GM19438 (cell line): ENCODE results near the gene UFM1.
"Not testable (repeated sequence)": the region's sequence is repeated elsewhere in the genome, so short reads cannot be mapped to it uniquely, and the experiment has no call there.

Source experiments
- ATAC-seq: cut with Tn5 transposase; IDR thresholded peaks from one replicate; pipeline ENCODE4 v1.9.1; 2021; ENCODE audit warnings: low read depth; ENCODE audit not compliant: unreplicated experiment

Gene UFM1

GRCh38 chr13:38349390-38350113 is at the start of gene UFM1:
TSS of gene UFM1 (plus strand) at chr13:38349851. CDS start at chr13:38349920, 69 bp downstream.
- peak; percentile 95 for ATAC-seq

GRCh38 chr13:38301236-38301635 is 48.4 kb upstream of the UFM1 start:
- no peak for ATAC-seq

- no peak for ATAC-seq
These were observed 45.8 kb upstream of the UFM1 start for GRCh38 chr13:38303816-38304320.

- no peak for ATAC-seq
These were observed 40.9 kb upstream of the UFM1 start for GRCh38 chr13:38308736-38309135.

GRCh38 chr13:38309397-38309796 is 40.3 kb upstream of the UFM1 start:
- ATAC-seq: no peak

- not testable (repeated sequence) for ATAC-seq
These were observed 38.5 kb upstream of the UFM1 start for GRCh38 chr13:38311175-38311574.

GRCh38 chr13:38316129-38316528 is 33.5 kb upstream of the UFM1 start:
- ATAC-seq: no peak

- ATAC-seq: no peak
These were observed 28.0 kb upstream of the UFM1 start for GRCh38 chr13:38321654-38322053.

GRCh38 chr13:38325426-38325825 is 24.2 kb upstream of the UFM1 start:
- ATAC-seq: no peak

- ATAC-seq: no peak
These were observed 21.0 kb upstream of the UFM1 start for GRCh38 chr13:38328699-38329098.

- ATAC-seq: no peak
These were observed 14.8 kb upstream of the UFM1 start for GRCh38 chr13:38334845-38335244.

- no peak for ATAC-seq
These were observed 11.6 kb upstream of the UFM1 start for GRCh38 chr13:38338089-38338488.

GRCh38 chr13:38340624-38341023 is 9.0 kb upstream of the UFM1 start:
- no peak for ATAC-seq

GRCh38 chr13:38341149-38341692 is 8.4 kb upstream of the UFM1 start:
- ATAC-seq: no peak

GRCh38 chr13:38346764-38347163 is 2.9 kb upstream of the UFM1 start:
- no peak for ATAC-seq

- ATAC-seq: peak; percentile 12
These were observed 726 bp upstream of the UFM1 start for GRCh38 chr13:38348861-38349389.

- ATAC-seq: peak; percentile 37
These were observed 515 bp downstream of the UFM1 start for GRCh38 chr13:38350114-38350617.

- ATAC-seq: no peak
These were observed 6.0 kb downstream of the UFM1 start for GRCh38 chr13:38355595-38356119.

GRCh38 chr13:38358684-38359083 is 9.0 kb downstream of the UFM1 start:
- ATAC-seq: no peak

- ATAC-seq: no peak
These were observed 12.1 kb downstream of the UFM1 start for GRCh38 chr13:38361542-38362262.

- ATAC-seq: no peak
These were observed 13.6 kb downstream of the UFM1 start for GRCh38 chr13:38363219-38363618.
